Measurements from ENCODE around the gene PPIL6. TPM values are rescaled to one million over a fixed set of nuclear protein-coding genes. Genes with fewer than 3 reads are reported as not detected.

PPIL6 gene
- total RNA-seq: under 1 TPM in 1 of 2 experiments, not detected in 1; 0.09 TPM

- Mint-ChIP-seq H3K27ac (peak within 1 kb of the TSS; percentile 85), H3K4me3 (peak within 1 kb of the TSS; percentile 89), H3K4me1 (peaks cover 18% of the 10 kb centered on the region), H3K9me3 (ENCODE audit: low read depth) (no peaks in the 10 kb centered on the region), H3K27me3 (no peaks in the 10 kb centered on the region), H3K36me3 (ENCODE audit: low read depth) (peaks cover 17% of the 10 kb centered on the region)
- intact Hi-C loops (cut with DNase I, micrococcal nuclease): loop anchor here (1.0 to 5.0 kb wide), 10 partner anchors 14 to 882 kb away; partner anchors contain the start of genes AK9 (in 2 of the 2), FIG4 (in 2 of the 2), ZBTB24 (in 2 of the 2) and CD164 (in 1 of the 2)
- peak; percentile 85 for ATAC-seq
- ChIA-PET CTCF (interaction anchor here (0.6 to 3.2 kb wide), 11 partner anchors 10 to 253 kb away, joined by 3 to 25 read pairs (median 3); partner anchors contain the start of genes CD164 and MICAL1), POLR2A (interaction anchor here (1.3 to 1.6 kb wide), 5 partner anchors 19 to 346 kb away, joined by 3 to 7 read pairs (median 5); partner anchors contain the start of genes CD164, CEP57L1 and SESN1)
- DNase-seq: peak; percentile 86
These were observed at the start of gene PPIL6, which contains the start of gene SMPD2 for GRCh38 chr6:109440331-109441068. PPIL6 (minus strand) TSS chr6:109440628; CDS start chr6:109440590, 38 bp downstream. SMPD2 (plus strand) TSS chr6:109440724; CDS start chr6:109441122, 398 bp downstream.

- POLR2A ChIA-PET: no interaction called here
- Mint-ChIP-seq H3K4me3 (no peak overlapping the region), H3K27ac (no peak overlapping the region), H3K27me3 (no peaks in the 10 kb centered on the region), H3K4me1 (peaks cover 24% of the 10 kb centered on the region), H3K9me3 (ENCODE audit: low read depth) (no peaks in the 10 kb centered on the region), H3K36me3 (ENCODE audit: low read depth) (no peaks in the 10 kb centered on the region)
- CTCF ChIA-PET: no interaction called here
- DNase-seq (no peak), ATAC-seq (no peak)
- intact Hi-C loops (cut with DNase I, micrococcal nuclease): loop anchor here in 1 of 2 experiments (10.0 kb wide), 2 partner anchors 1327 to 1387 kb away; partner anchors contain the start of genes AMD1 and CDK19
These were observed 47.6 kb upstream of the PPIL6 start for GRCh38 chr6:109488001-109488400.

DNA sequence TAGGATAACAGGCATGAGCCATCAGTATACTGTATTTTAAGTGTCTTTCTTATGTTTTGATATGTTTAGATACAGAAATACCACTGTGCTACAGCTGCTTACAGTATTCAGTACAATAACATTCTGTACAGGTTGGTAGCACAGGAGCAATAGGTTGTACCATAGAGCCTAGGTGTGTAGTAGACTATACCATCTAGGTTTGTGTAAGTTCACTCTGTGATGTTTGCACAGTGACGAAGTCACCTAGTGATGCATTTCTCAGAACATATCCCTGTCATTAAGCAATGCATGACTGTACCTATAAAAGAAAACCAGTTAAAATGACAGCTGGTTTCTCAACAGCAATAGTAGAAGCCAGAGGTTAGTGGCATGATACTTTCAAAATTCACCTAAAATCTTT is 45.6 kb upstream of the PPIL6 start:
- H3K27ac Mint-ChIP-seq: no peak overlapping the region
- no peak overlapping the region for H3K4me3 Mint-ChIP-seq
- ATAC-seq (peak; percentile 24), DNase-seq (no peak)
- ChIA-PET CTCF (interaction anchor here (1.0 to 1.2 kb wide), 2 partner anchors 13 to 26 kb away, joined by 3 to 4 read pairs; no protein-coding TSS in a partner anchor), POLR2A (interaction anchor here (0.7 kb wide), 1 partner anchor 113 kb away, joined by 3 read pairs; no protein-coding TSS in a partner anchor)
- no peaks in the 10 kb centered on the region for H3K27me3 Mint-ChIP-seq
- intact Hi-C loops (cut with DNase I, micrococcal nuclease): loop anchor here in 1 of 2 experiments (10.0 kb wide), 2 partner anchors 1329 to 1389 kb away; partner anchors contain the start of genes AMD1 and CDK19
- no peaks in the 10 kb centered on the region for H3K9me3 Mint-ChIP-seq (ENCODE audit: low read depth)
- peaks cover 24% of the 10 kb centered on the region for H3K4me1 Mint-ChIP-seq
- peaks cover 14% of the 10 kb centered on the region for H3K36me3 Mint-ChIP-seq (ENCODE audit: low read depth)

DNA sequence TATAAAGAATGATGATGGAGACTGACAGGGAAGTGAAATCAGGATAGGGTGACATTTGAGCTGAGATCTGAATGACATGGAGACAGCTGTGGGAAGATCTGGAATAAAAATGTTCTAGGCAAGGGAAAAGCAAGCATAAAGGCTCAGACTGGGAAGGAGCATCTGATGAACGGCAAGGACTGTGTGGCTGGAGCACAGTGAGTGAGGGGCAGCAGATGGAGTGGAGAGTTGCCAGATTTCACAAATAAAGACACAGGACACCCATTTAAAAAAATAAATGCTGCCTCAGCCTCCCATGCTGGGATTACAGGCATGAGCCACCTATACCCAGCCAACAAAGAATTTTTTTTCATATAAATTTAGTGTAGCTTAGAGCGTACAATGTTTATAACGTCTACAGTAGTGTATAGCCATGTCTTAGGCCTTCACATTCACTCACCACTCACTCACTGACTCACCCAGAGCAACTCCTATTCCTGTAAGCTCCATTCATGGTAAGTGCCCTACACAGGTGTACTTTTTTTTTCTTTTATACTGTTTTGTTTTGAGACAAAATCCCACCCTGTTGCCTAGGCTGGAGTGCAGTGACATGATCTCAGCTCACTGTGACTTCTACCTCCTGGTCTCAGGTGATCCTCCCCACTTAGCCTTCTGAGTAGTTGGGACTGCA is 45.0 kb upstream of the PPIL6 start:
- H3K36me3 Mint-ChIP-seq (ENCODE audit: low read depth): peaks cover 21% of the 10 kb centered on the region
- ChIA-PET POLR2A (interaction anchor here (0.7 kb wide), 1 partner anchor 112 kb away, joined by 3 read pairs; no protein-coding TSS in a partner anchor), CTCF (interaction anchor here (1.0 kb wide), 1 partner anchor 25 kb away, joined by 4 read pairs; no protein-coding TSS in a partner anchor)
- H3K27me3 Mint-ChIP-seq: no peaks in the 10 kb centered on the region
- H3K4me1 Mint-ChIP-seq: peaks cover 26% of the 10 kb centered on the region
- H3K9me3 Mint-ChIP-seq (ENCODE audit: low read depth): no peaks in the 10 kb centered on the region
- no peak overlapping the region for H3K4me3 Mint-ChIP-seq
- intact Hi-C loops (cut with DNase I, micrococcal nuclease): loop anchor here in 1 of 2 experiments (10.0 kb wide), 2 partner anchors 1329 to 1389 kb away; partner anchors contain the start of genes AMD1 and CDK19
- H3K27ac Mint-ChIP-seq: no peak overlapping the region
- ATAC-seq (no peak), DNase-seq (no peak)

GRCh38 chr6:109484122-109484521 is 43.7 kb upstream of the PPIL6 start:
- DNase-seq (no peak), ATAC-seq (no peak)
- Mint-ChIP-seq H3K4me3 (peak overlapping the region; percentile 56), H3K4me1 (peaks cover 33% of the 10 kb centered on the region), H3K9me3 (ENCODE audit: low read depth) (no peaks in the 10 kb centered on the region), H3K36me3 (ENCODE audit: low read depth) (peaks cover 26% of the 10 kb centered on the region), H3K27me3 (no peaks in the 10 kb centered on the region), H3K27ac (peak overlapping the region; percentile 73)
- ChIA-PET POLR2A (no interaction called here), CTCF (no interaction called here)
- intact Hi-C loops (cut with DNase I, micrococcal nuclease): loop anchor here in 1 of 2 experiments (10.0 kb wide), 2 partner anchors 1331 to 1391 kb away; partner anchors contain the start of genes AMD1 and CDK19

DNA sequence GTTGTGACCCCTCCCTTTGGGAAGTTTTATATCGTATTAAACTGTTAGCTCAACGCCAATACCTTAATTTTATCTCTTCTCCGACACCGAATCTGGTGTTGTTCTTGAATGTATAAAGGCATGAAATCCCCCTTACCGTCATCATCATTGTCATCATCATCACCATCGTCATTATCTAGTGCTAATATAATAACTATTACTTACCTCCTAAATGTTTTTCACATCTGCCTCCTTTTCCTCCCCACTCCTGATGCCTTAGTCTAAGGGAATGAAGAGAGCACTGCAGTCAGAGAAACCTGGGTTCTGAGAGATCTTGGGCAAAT is 43.3 kb upstream of the PPIL6 start:
- POLR2A ChIA-PET: no interaction called here
- intact Hi-C loops (cut with DNase I, micrococcal nuclease): loop anchor here (1.0 to 10.0 kb wide), 14 partner anchors 28 to 1527 kb away; partner anchors contain the start of genes AK9 (in 2 of the 2), FIG4 (in 2 of the 2), PPIL6 (in 2 of the 2) and SMPD2 (in 2 of the 2)
- DNase-seq (no peak), ATAC-seq (no peak)
- Mint-ChIP-seq H3K27me3 (no peaks in the 10 kb centered on the region), H3K4me1 (peaks cover 37% of the 10 kb centered on the region), H3K27ac (peak overlapping the region; percentile 73), H3K36me3 (ENCODE audit: low read depth) (peaks cover 31% of the 10 kb centered on the region), H3K9me3 (ENCODE audit: low read depth) (no peaks in the 10 kb centered on the region), H3K4me3 (peak overlapping the region; percentile 56)
- CTCF ChIA-PET: no interaction called here

DNA sequence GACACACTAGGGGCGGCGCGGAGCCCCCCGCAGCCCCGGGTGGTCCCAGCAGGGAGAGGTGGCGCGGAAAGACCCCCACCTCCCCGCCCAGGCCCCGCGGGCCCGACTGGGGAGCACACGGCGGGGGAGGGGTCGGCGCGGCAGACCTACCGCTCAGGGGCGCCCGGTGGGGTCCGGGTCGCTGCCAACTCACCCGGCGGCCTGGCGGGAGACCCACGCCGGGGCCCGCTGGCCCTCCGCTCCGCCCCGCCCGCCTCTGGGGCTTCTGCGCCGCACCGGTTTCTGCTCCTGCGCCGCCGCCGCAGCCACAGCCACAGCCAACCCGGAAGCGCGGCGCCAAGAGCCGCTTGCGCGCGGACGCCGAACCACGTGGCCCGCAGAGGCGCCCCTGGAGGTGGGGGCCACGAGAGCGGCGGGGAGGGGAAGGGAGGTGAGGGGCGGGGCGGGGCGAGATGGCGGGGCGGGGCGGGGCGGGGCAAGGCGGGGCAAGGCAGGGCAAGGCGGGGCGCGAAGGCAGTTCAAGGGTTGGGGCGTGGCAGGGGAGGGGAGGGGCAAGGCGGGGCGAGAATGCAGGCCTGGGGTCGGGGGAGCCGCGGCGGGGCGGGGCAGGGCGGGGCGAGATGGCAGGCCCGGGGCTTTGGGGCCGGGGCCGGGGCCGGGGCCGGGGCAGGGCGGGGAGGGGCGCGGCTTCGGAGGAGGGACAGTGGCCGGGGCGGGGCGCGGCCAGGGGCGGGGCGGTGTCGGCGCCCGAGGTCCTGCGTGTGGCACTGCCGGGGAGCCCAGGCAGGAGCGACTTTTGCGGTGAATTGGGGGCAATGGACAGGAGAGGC is 42.7 kb upstream of the PPIL6 start, which contains the start of gene ZBTB24:
ZBTB24 (minus strand) TSS at position 315 of the 830 bp plus-strand sequence. CDS start 1,193 bp downstream, outside the sequence.
- Mint-ChIP-seq H3K9me3 (ENCODE audit: low read depth) (no peaks in the 10 kb centered on the region), H3K4me1 (peaks cover 43% of the 10 kb centered on the region), H3K27ac (peak within 1 kb of the TSS; percentile 94), H3K36me3 (ENCODE audit: low read depth) (peaks cover 36% of the 10 kb centered on the region), H3K27me3 (no peaks in the 10 kb centered on the region), H3K4me3 (peak within 1 kb of the TSS; percentile 96)
- ATAC-seq: peak; percentile 84
- CTCF ChIA-PET: interaction anchor here (0.8 to 1.1 kb wide), 3 partner anchors 8 to 101 kb away, joined by 3 to 5 read pairs (median 3); partner anchors contain the start of gene CD164
- intact Hi-C loops (cut with DNase I, micrococcal nuclease): loop anchor here (1.0 to 10.0 kb wide), 14 partner anchors 28 to 1526 kb away; partner anchors contain the start of genes AK9 (in 2 of the 2), FIG4 (in 2 of the 2), PPIL6 (in 2 of the 2) and SMPD2 (in 2 of the 2)
- POLR2A ChIA-PET: interaction anchor here (0.8 kb wide), 1 partner anchor 27 kb away, joined by 9 read pairs; the partner anchor contains the start of gene MICAL1
- DNase-seq: peak; percentile 94

DNA sequence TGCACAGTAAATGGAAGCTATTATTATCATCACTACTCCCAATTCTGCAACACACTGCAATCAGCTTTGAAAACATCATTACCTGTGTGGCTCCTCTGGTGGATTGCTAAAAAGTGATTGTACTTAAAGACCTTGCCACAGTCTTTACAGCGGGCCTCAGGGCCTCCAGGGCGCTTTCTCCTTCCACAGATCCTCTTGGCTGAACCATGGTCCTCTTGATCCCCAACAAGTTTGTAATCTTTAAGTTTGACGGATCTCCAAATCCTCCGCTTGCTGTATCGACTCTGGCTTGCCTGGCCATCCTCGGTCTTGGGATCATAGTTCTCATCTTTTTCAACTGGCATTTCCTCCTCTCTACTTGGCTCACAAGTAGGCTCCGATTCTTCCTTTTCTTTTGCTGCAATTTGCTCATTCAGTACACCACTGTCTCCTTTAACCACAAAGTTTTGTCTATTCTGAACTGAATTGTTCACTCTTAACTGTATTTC is 40.6 kb upstream of the PPIL6 start:
- Mint-ChIP-seq H3K4me3 (peak overlapping the region; percentile 96), H3K9me3 (ENCODE audit: low read depth) (no peaks in the 10 kb centered on the region), H3K4me1 (peaks cover 60% of the 10 kb centered on the region), H3K36me3 (ENCODE audit: low read depth) (peaks cover 46% of the 10 kb centered on the region), H3K27me3 (no peaks in the 10 kb centered on the region), H3K27ac (peak overlapping the region; percentile 94)
- no peak for DNase-seq
- POLR2A ChIA-PET: interaction anchor here (1.1 to 1.3 kb wide), 2 partner anchors 34 to 98 kb away, joined by 3 to 4 read pairs; no protein-coding TSS in a partner anchor
- intact Hi-C loops (cut with DNase I, micrococcal nuclease): loop anchor here (2.0 to 10.0 kb wide), 3 partner anchors 22 to 1394 kb away; partner anchors contain the start of genes AMD1 (in 1 of the 2) and CDK19 (in 1 of the 2)
- CTCF ChIA-PET: interaction anchor here (0.7 to 1.0 kb wide), 2 partner anchors 17 to 38 kb away, joined by 3 read pairs; no protein-coding TSS in a partner anchor
- no peak for ATAC-seq

- ChIA-PET CTCF (interaction anchor here (0.6 to 2.0 kb wide), 7 partner anchors 15 to 560 kb away, joined by 3 to 6 read pairs (median 3); no protein-coding TSS in a partner anchor), POLR2A (interaction anchor here (0.6 to 0.7 kb wide), 4 partner anchors 20 to 617 kb away, joined by 3 to 6 read pairs (median 4); no protein-coding TSS in a partner anchor)
- peaks cover 62% of the 10 kb centered on the region for H3K36me3 Mint-ChIP-seq (ENCODE audit: low read depth)
- no peaks in the 10 kb centered on the region for H3K9me3 Mint-ChIP-seq (ENCODE audit: low read depth)
- ATAC-seq (no peak), DNase-seq (peak; percentile 34)
- H3K4me1 Mint-ChIP-seq: peaks cover 72% of the 10 kb centered on the region
- H3K4me3 Mint-ChIP-seq: peak overlapping the region; percentile 76
- H3K27ac Mint-ChIP-seq: peak overlapping the region; percentile 88
- no peaks in the 10 kb centered on the region for H3K27me3 Mint-ChIP-seq
- intact Hi-C loops (cut with DNase I, micrococcal nuclease): no loop called here
These were observed 38.6 kb upstream of the PPIL6 start for GRCh38 chr6:109478841-109479624.
